ENCODE data around the gene RBM41. TPM values are rescaled to one million over a fixed set of nuclear protein-coding genes. Genes with fewer than 3 reads are reported as not detected.
"Not testable (repeated sequence)": the region's sequence is repeated elsewhere in the genome, so short reads cannot be mapped to it uniquely, and the experiment has no call there.

RBM41 gene
- 10 to 100 TPM; 12.5 to 20.2 (median 14.2) TPM for total RNA-seq

DNA sequence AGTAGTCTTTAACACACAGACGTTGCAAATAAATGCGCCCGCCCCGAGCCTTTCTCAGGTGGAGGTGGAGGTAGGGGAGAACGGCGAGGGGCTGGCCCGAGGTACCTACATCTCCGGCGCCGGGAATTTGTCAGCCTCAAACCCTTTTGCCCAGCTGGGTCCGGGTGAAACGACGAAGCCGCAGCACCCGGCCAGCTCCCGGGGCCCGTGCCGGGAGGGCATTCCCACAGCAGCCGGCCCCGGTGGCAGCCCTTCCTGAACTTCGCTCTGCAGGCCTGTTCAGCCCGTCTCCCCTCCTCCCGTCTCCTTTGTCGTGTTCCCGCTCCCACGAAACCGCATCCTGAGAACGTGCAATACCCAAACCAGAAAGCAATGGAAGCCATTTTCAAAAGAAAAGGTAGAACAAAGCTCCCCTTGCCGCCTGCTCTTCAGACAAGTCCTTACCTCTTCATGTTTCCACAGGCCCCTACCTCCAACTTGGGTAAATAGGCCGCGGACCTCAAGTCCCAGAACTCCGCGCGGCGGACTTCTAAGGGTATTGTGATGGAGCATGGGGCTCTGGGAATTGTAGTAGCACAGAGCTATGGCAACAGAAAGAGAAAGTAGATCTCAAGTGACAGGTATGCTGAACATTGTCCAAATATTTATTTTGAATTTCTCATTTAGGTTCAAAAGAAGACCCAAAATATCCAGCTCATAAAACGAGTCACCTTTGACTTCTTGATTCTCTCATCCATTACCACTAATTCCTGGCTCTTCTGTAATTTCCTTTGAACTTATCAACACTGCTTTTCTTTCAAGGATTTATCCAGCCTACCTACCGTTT lies at the start of gene RBM41:
TSS of gene RBM41 (minus strand) at position 501 of the 826 bp plus-strand sequence. CDS start at position 452, 49 bp downstream.
- peak; percentile 98 to 100 (median 99) for ATAC-seq (replicated peaks in 6 of 8)
- H3K4me3 ChIP-seq, result peak within 1 kb of the TSS; percentile 50 to 86 (median 66)
- peak within 1 kb of the TSS; percentile 76 to 88 for H3K27ac ChIP-seq
- whole genome bisulfite sequencing, 10 experiments, result 0 to 25% (median 17%) methylated on average over 1 to 9 of the region's 37 CpGs; no CpG with 5 or more reads in 6 of the 10 experiments
- in situ Hi-C loops (cut with MboI; ENCODE audit: low pct_unique_long_range_greater_than_20kb in 2 of 9, low sequenced_read_pairs in 9 of 9, unreplicated experiment in 9 of 9), result no loop called here
- H3K4me1 ChIP-seq (replicated peaks in 1 of 2), result peaks cover 0 to 10% of the 10 kb centered on the region in 2 donors

GRCh38 chrX:107168257-107168656 lies 49.6 kb upstream of the RBM41 start:
- no peak for ATAC-seq (replicated peaks in 6 of 8)
- Histone ChIP-seq H3K4me1 (replicated peaks in 1 of 2) (no peaks in the 10 kb centered on the region), H3K4me3 (no peak overlapping the region), H3K27ac (no peak overlapping the region)
- in situ Hi-C loops (cut with MboI; ENCODE audit: low pct_unique_long_range_greater_than_20kb in 2 of 9, low sequenced_read_pairs in 9 of 9, unreplicated experiment in 9 of 9), result no loop called here

- no peak overlapping the region for H3K4me3 ChIP-seq
- 0 to 100% (median 90%) methylated on average over 1 to 3 of the region's 3 CpGs; no CpG with 5 or more reads in 3 of the 10 experiments for WGBS, 10 experiments
- H3K27ac ChIP-seq, result no peak overlapping the region
- in situ Hi-C loops (cut with MboI; ENCODE audit: low pct_unique_long_range_greater_than_20kb in 2 of 9, low sequenced_read_pairs in 9 of 9, unreplicated experiment in 9 of 9), result no loop called here
- ATAC-seq (replicated peaks in 6 of 8), result no peak
- H3K4me1 ChIP-seq (replicated peaks in 1 of 2), result no peaks in the 10 kb centered on the region
Measured at GRCh38 chrX:107167163-107167921, 48.7 kb upstream of the RBM41 start.

DNA sequence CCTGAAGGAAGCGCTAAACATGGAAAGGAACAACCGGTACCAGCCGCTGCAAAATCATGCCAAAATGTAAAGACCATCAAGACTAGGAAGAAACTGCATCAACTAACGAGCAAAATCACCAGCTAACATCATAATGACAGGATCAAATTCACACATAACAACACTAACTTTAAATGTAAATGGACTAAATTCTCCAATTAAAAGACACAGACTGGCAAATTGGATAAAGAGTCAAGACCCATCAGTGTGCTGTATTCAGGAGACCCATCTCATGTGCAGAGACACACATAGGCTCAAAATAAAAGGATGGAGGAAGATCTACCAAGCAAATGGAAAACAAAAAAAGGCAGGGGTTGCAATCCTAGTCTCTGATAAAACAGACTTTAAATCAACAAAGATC lies 39.0 kb upstream of the RBM41 start:
- no CpG with 5 or more reads among the region's 4 CpGs for WGBS, 10 experiments
- in situ Hi-C loops (cut with MboI; ENCODE audit: low pct_unique_long_range_greater_than_20kb in 2 of 9, low sequenced_read_pairs in 9 of 9, unreplicated experiment in 9 of 9); H3K27ac ChIP-seq; H3K4me1 ChIP-seq (replicated peaks in 1 of 2); ATAC-seq (replicated peaks in 6 of 8); H3K4me3 ChIP-seq: not testable (repeated sequence)

GRCh38 chrX:107155621-107156430 lies 37.2 kb upstream of the RBM41 start:
- H3K4me1 ChIP-seq (replicated peaks in 1 of 2); in situ Hi-C loops (cut with MboI; ENCODE audit: low pct_unique_long_range_greater_than_20kb in 2 of 9, low sequenced_read_pairs in 9 of 9, unreplicated experiment in 9 of 9): not testable (repeated sequence)
- peak overlapping the region in 1 of 2 donors; percentile 49 for H3K27ac ChIP-seq
- WGBS, 10 experiments, result no CpG with 5 or more reads among the region's 32 CpGs
- H3K4me3 ChIP-seq, result peak overlapping the region in 4 of 5 donors; percentile 18 to 37 (median 34)
- ATAC-seq (replicated peaks in 6 of 8), result peak in 2 of 8 experiments; percentile 15 to 19

GRCh38 chrX:107154787-107155620 lies 36.4 kb upstream of the RBM41 start:
- WGBS, 10 experiments, result 14 to 46% methylated on average over 1 to 4 of the region's 6 CpGs; no CpG with 5 or more reads in 8 of the 10 experiments
- H3K4me1 ChIP-seq (replicated peaks in 1 of 2), result peaks cover 0 to 5% of the 10 kb centered on the region in 2 donors
- no peak overlapping the region for H3K4me3 ChIP-seq
- ATAC-seq (replicated peaks in 6 of 8), result peak in 7 of 8 experiments; percentile 61 to 84 (median 66)
- no peak overlapping the region for H3K27ac ChIP-seq
- in situ Hi-C loops (cut with MboI; ENCODE audit: low pct_unique_long_range_greater_than_20kb in 2 of 9, low sequenced_read_pairs in 9 of 9, unreplicated experiment in 9 of 9), result no loop called here

GRCh38 chrX:107153005-107153404 lies 34.4 kb upstream of the RBM41 start:
- in situ Hi-C loops (cut with MboI; ENCODE audit: low pct_unique_long_range_greater_than_20kb in 2 of 9, low sequenced_read_pairs in 9 of 9, unreplicated experiment in 9 of 9), result no loop called here
- H3K27ac ChIP-seq, result no peak overlapping the region
- H3K4me1 ChIP-seq (replicated peaks in 1 of 2), result peaks cover 0 to 5% of the 10 kb centered on the region in 2 donors
- no peak for ATAC-seq (replicated peaks in 6 of 8)
- H3K4me3 ChIP-seq, result no peak overlapping the region
- 32 to 100% (median 83%) methylated on average over 1 to 5 of the region's 5 CpGs; no CpG with 5 or more reads in 1 of the 10 experiments for WGBS, 10 experiments

DNA sequence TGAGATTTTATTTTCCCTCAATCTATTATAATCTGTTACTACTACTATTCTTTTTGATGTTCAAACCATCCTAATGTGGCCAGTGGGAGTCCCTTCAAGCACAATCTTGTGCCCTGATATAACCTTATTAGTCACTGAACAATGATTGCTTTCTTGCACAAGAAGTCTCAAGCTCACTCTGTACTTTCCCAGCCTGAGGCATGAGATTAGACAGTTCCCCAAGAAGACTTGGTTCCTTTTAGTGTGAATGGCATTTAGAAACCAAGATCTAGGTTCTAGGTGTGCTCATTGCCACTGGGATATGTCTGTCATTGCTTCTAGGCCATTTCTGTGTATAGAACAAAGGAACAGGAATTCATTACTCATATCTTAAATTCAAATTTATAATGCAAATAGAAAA lies 28.0 kb upstream of the RBM41 start:
- Histone ChIP-seq H3K4me1 (replicated peaks in 1 of 2) (no peaks in the 10 kb centered on the region), H3K4me3 (no peak overlapping the region), H3K27ac (no peak overlapping the region)
- no peak for ATAC-seq (replicated peaks in 6 of 8)
- in situ Hi-C loops (cut with MboI; ENCODE audit: low pct_unique_long_range_greater_than_20kb in 2 of 9, low sequenced_read_pairs in 9 of 9, unreplicated experiment in 9 of 9), result no loop called here

DNA sequence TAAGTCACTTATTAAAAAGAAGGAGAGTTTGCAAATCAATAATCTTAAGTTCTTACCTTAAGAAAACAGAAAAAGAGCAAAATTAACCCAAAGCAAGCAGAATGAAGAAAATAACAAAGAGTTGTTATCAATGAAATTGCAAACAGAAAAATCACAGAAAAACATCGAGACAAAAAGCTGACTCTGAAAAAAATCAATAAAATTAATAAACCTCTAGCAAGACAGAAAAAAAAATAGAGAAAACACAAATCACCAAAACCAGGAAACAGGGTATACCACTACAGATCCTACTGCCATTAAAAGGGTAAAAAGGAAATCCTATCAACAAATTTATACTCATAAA lies 17.3 kb upstream of the RBM41 start:
- Histone ChIP-seq H3K4me1 (replicated peaks in 1 of 2) (peaks cover 0 to 4% of the 10 kb centered on the region in 2 donors), H3K4me3 (no peak overlapping the region), H3K27ac (no peak overlapping the region)
- ATAC-seq (replicated peaks in 6 of 8), result no peak
- 30 to 91% (median 50%) methylated on average over 1 of the region's 1 CpG; no CpG with 5 or more reads in 3 of the 10 experiments for WGBS, 10 experiments
- in situ Hi-C loops (cut with MboI; ENCODE audit: low pct_unique_long_range_greater_than_20kb in 2 of 9, low sequenced_read_pairs in 9 of 9, unreplicated experiment in 9 of 9), result no loop called here

GRCh38 chrX:107135049-107135964 lies 16.7 kb upstream of the RBM41 start:
- no peak overlapping the region for H3K27ac ChIP-seq
- H3K4me3 ChIP-seq, result no peak overlapping the region
- peaks cover 0 to 4% of the 10 kb centered on the region in 2 donors for H3K4me1 ChIP-seq (replicated peaks in 1 of 2)
- ATAC-seq (replicated peaks in 6 of 8), result peak in 7 of 8 experiments; percentile 47 to 98 (median 65)
- in situ Hi-C loops (cut with MboI; ENCODE audit: low pct_unique_long_range_greater_than_20kb in 2 of 9, low sequenced_read_pairs in 9 of 9, unreplicated experiment in 9 of 9), result no loop called here
- 5 to 100% (median 30%) methylated on average over 1 to 5 of the region's 5 CpGs; no CpG with 5 or more reads in 5 of the 10 experiments for whole genome bisulfite sequencing, 10 experiments

GRCh38 chrX:107123750-107124149 lies 5.1 kb upstream of the RBM41 start:
- Histone ChIP-seq H3K4me3 (no peak overlapping the region), H3K27ac (no peak overlapping the region), H3K4me1 (replicated peaks in 1 of 2) (no peaks in the 10 kb centered on the region)
- in situ Hi-C loops (cut with MboI; ENCODE audit: low pct_unique_long_range_greater_than_20kb in 2 of 9, low sequenced_read_pairs in 9 of 9, unreplicated experiment in 9 of 9), result no loop called here
- no peak for ATAC-seq (replicated peaks in 6 of 8)

Data from motor neuron (in vitro differentiated cells).